ENCODE data around the gene ATP5F1D. TPM values are rescaled to one million over a fixed set of nuclear protein-coding genes. Genes with fewer than 3 reads are reported as not detected.
A peak's percentile ranks its signal among the peaks of the same experiment; 100 is the strongest.

Gene ATP5F1D
- total and polyA plus RNA-seq, 11 donors, result 201 to 1,034 (median 459) TPM

DNA sequence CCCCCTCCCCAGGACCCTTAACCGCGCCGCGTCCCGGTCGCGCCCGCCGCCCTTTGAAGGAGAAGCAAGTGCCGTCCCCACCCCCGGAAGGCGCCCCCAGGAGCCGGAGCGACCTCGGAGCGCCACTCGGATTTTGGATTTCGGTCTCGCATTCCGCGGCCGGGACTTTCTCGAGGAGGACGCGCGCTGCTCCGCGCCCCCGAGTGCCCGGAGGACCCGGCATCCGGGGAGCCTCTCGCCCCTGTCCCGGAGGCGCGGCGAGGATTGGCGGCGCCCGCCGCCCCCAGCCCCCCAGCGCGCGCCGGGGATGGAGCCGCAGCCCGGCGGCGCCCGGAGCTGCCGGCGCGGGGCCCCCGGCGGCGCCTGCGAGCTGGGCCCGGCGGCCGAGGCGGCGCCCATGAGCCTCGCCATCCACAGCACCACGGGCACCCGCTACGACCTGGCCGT, 8.5 kb downstream of the ATP5F1D start:
- peaks cover 18 to 75% (median 57%) of the 10 kb centered on the region in 12 donors for H3K4me1 ChIP-seq
- peak overlapping the region; percentile 63 to 97 (median 84) for H3K4me3 ChIP-seq
- no peaks in the 10 kb centered on the region for H3K9me3 ChIP-seq
- intact Hi-C loops (cut with DNase I), result loop anchor here in 3 of 10 donors (1.0 to 10.0 kb wide), 3 partner anchors 16 to 453 kb away; partner anchors contain the start of genes ARID3A (in 1 of the 3) and PTBP1 (in 1 of the 3)
- H3K27me3 ChIP-seq, result no peaks in the 10 kb centered on the region
- DNase-seq (no peak), ATAC-seq (no peak)
- 0 to 1% (median 1%) methylated on average over 9 to 67 of the region's 67 CpGs for WGBS, 4 donors
- TF ChIP-seq CTCF (IDR thresholded peaks at IDR 0.05), result no peak
- TF ChIP-seq POLR2A (IDR thresholded peaks at IDR 0.05), result peak in 1 of 2 donors; percentile 9
- peaks cover 3 to 35% (median 28%) of the 10 kb centered on the region in 9 donors for H3K36me3 ChIP-seq
- peak overlapping the region; percentile 96 to 100 (median 100) for H3K27ac ChIP-seq

DNA sequence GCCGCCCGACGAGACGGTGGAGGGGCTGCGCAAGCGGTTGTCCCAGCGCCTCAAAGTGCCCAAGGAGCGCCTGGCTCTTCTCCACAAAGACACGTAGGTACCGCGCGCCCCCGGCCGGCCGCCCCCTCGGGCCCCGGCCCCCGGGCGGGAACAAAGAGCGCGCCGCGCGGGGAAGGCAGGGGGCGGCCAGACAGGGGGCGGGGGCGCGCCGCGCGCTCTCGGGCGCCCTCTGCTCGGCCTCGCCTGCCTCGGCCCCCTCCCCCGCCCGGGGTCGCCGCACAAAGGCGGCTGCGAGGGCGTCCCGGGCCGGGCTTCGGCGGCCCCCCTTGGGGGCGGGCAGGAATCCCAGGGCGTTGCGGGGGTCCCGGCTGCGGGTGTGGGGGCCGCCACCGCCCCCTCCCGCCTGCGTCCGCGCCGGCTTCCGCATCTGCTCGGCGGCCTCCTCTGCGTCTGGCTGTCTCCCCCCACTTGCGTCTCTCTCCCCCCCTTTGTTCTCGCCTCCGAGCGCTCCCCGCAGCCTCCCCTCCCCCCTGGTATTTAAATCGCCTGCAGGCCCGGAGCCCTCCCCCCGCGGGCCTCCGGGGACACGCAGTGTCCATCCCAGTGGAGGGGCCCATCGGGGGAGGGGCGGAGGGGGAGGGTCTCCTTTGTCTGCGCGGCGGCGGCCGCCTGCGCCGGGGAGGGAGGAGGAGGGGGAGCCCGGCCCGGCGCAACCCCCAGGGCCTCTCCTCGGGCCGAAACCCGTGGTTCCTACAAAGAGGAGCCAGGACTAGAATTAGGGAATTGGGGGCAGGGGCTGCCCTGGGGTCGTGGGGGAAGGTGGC, 9.1 kb downstream of the ATP5F1D start:
- intact Hi-C loops (cut with DNase I), result loop anchor here in 1 of 10 donors (5.0 kb wide), 1 partner anchor 453 kb away; the partner anchor contains the start of gene PTBP1
- Histone ChIP-seq H3K4me3 (peak overlapping the region; percentile 63 to 97 (median 84)), H3K27ac (peak overlapping the region; percentile 96 to 100 (median 100)), H3K27me3 (no peaks in the 10 kb centered on the region), H3K36me3 (peaks cover 7 to 41% (median 35%) of the 10 kb centered on the region in 9 donors), H3K4me1 (peaks cover 20 to 75% (median 57%) of the 10 kb centered on the region in 12 donors), H3K9me3 (no peaks in the 10 kb centered on the region)
- WGBS, 4 donors, result 0 to 1% (median 1%) methylated on average over 31 to 90 of the region's 90 CpGs
- ATAC-seq (no peak), DNase-seq (peak; percentile 79 to 85 (median 82))
- TF ChIP-seq POLR2A (IDR thresholded peaks at IDR 0.05) (no peak), CTCF (IDR thresholded peaks at IDR 0.05) (peak in 1 of 12 donors; percentile 11)

- WGBS, 4 donors, result 1 to 9% (median 4%) methylated on average over 36 to 41 of the region's 41 CpGs
- peak overlapping the region; percentile 96 to 100 (median 100) for H3K27ac ChIP-seq
- H3K27me3 ChIP-seq, result no peaks in the 10 kb centered on the region
- ATAC-seq (peak; percentile 0 to 5 (median 0)), DNase-seq (peak; percentile 83 to 91 (median 87))
- intact Hi-C loops (cut with DNase I), result loop anchor here in 1 of 10 donors (5.0 kb wide), 1 partner anchor 454 kb away; the partner anchor contains the start of gene PTBP1
- H3K9me3 ChIP-seq, result no peaks in the 10 kb centered on the region
- H3K4me1 ChIP-seq, result peaks cover 25 to 73% (median 56%) of the 10 kb centered on the region in 12 donors
- TF ChIP-seq POLR2A (IDR thresholded peaks at IDR 0.05) (peak in 1 of 2 donors; percentile 18), CTCF (IDR thresholded peaks at IDR 0.05) (no peak)
- H3K36me3 ChIP-seq, result peaks cover 9 to 50% (median 44%) of the 10 kb centered on the region in 9 donors
- peak overlapping the region; percentile 63 to 97 (median 84) for H3K4me3 ChIP-seq
Observed at GRCh38 chr19:1251330-1252220, 10.0 kb downstream of the ATP5F1D start.
